PFSK-1 (cell line): Measurements from ENCODE around the gene SLC35E1.

Experiments
- FOXP2 ChIP-seq: optimal IDR thresholded peaks from 2 replicates; pipeline ENCODE3; 2011; ENCODE audit warnings: borderline replicate concordance, control low read depth, inconsistent platforms; ENCODE audit not compliant: insufficient read depth; ENCODE audit errors: extremely low read length, extremely low read depth
- POLR2AphosphoS5 ChIP-seq: IDR thresholded peaks from 2 replicates; pipeline ENCODE4 v1.6.1; 2012; ENCODE audit warnings: low read depth, mild to moderate bottlenecking, control low read depth, low read length, moderate library complexity
- REST ChIP-seq, 2 experiments: IDR thresholded peaks; 2 replicates each; pipeline versions ENCODE4 v1.6.1 to v1.8.0; 2011 to 2012; ENCODE audit warnings: low read depth in 2 of 2, low read length in 2 of 2, control low read depth in 1 of 2, inconsistent platforms in 1 of 2, mild to moderate bottlenecking in 1 of 2, moderate library complexity in 1 of 2; ENCODE audit not compliant: insufficient read depth in 1 of 2
- SIN3A ChIP-seq: IDR thresholded peaks from 2 replicates; pipeline ENCODE4 v1.6.1; 2012; ENCODE audit warnings: mild to moderate bottlenecking, low read length, moderate library complexity, borderline replicate concordance; ENCODE audit not compliant: insufficient read depth
- TAF1 ChIP-seq: IDR thresholded peaks from 2 replicates; pipeline ENCODE4 v1.6.1; 2012; ENCODE audit warnings: low read length, control low read depth, borderline replicate concordance; ENCODE audit not compliant: insufficient read depth

SLC35E1 gene

GRCh38 chr19:16611121-16611520 is 38.9 kb upstream of the SLC35E1 start:
- TF ChIP-seq REST (IDR thresholded peaks at IDR 0.05; ENCODE audit: insufficient read depth in 1 of 2, low read depth in 2 of 2, low read length in 2 of 2) (no peak), TAF1 (no peak), POLR2AphosphoS5 (no peak), FOXP2 (no peak), SIN3A (no peak)

GRCh38 chr19:16609511-16610200 is 37.4 kb upstream of the SLC35E1 start:
- TF ChIP-seq FOXP2 (no peak), POLR2AphosphoS5 (no peak), SIN3A (no peak), REST (IDR thresholded peaks at IDR 0.05; ENCODE audit: insufficient read depth in 1 of 2, low read depth in 2 of 2, low read length in 2 of 2) (no peak), TAF1 (no peak)

GRCh38 chr19:16608290-16608739 is 36.1 kb upstream of the SLC35E1 start:
- TF ChIP-seq FOXP2 (no peak), REST (IDR thresholded peaks at IDR 0.05; ENCODE audit: insufficient read depth in 1 of 2, low read depth in 2 of 2, low read length in 2 of 2) (no peak), TAF1 (no peak), SIN3A (no peak), POLR2AphosphoS5 (no peak)

GRCh38 chr19:16607819-16608218 is 35.6 kb upstream of the SLC35E1 start:
- no peak for TF ChIP-seq POLR2AphosphoS5
- no peak for TF ChIP-seq FOXP2
- TF ChIP-seq TAF1: no peak
- no peak for TF ChIP-seq SIN3A
- no peak for TF ChIP-seq REST (IDR thresholded peaks at IDR 0.05; ENCODE audit: insufficient read depth in 1 of 2, low read depth in 2 of 2, low read length in 2 of 2)
